ENCODE measurements around the gene SH3YL1.

SH3YL1 gene, protein sequence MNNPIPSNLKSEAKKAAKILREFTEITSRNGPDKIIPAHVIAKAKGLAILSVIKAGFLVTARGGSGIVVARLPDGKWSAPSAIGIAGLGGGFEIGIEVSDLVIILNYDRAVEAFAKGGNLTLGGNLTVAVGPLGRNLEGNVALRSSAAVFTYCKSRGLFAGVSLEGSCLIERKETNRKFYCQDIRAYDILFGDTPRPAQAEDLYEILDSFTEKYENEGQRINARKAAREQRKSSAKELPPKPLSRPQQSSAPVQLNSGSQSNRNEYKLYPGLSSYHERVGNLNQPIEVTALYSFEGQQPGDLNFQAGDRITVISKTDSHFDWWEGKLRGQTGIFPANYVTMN

DNA sequence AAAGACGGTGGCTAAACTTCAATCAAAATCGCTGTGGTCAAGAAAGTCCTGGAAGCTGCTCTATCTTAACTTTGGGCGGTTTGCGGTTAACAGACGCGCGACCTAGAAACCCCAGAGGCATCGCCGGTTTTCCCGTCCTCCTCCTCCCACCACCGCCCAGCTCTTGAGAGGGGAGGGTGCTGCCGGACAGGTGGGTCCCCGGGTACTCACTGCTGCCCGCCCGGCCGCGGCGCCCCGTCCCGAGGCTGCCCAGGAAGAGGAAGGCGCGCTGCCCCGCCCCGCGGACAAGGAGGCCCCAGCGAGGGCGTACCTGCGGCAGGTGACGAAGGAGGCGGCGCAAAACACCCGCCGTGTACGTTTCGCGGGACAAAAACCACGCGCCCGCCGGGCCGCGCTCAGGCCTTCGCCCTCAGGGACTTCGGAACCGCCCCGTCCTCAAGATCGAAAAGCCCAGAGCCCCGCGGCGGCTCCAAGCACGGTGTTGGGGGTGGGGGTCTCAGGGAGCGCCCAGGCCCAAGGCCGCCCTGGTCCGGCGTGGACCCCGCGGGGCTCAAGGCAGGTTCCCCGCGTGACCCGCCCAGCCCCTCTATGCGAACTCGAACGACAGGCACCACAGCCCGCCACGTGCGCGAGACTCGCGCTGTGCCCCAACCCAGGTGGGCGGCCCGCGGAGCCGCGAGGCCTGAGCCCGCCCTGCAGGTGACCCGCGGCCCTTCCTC is at the start of gene SH3YL1:
Gene SH3YL1 (minus strand): TSS at position 259 of the 719 bp plus-strand sequence. CDS start 48 bp downstream, at position 211.
- peak; percentile 61 for DNase-seq

DNA sequence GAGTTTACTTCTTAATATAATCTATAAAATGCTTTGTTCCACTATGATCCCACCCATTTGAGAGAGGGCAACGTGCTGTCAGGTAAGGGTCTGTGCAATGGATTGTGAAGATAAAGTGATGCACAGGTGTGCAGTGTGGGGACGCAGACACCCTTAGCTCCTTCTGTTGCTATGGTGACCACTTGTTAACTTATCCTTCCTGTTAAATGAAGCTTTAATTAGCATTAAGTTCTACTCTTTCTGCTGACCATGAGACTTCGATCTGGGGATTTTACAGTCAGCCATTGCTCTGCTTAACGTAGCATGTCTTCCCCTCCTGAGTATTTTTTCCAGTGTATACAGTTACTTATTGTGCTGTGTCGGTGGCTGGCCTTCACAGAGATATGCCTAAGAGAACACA is 47.2 kb upstream of the SH3YL1 start:
- DNase-seq, result no peak

DNA sequence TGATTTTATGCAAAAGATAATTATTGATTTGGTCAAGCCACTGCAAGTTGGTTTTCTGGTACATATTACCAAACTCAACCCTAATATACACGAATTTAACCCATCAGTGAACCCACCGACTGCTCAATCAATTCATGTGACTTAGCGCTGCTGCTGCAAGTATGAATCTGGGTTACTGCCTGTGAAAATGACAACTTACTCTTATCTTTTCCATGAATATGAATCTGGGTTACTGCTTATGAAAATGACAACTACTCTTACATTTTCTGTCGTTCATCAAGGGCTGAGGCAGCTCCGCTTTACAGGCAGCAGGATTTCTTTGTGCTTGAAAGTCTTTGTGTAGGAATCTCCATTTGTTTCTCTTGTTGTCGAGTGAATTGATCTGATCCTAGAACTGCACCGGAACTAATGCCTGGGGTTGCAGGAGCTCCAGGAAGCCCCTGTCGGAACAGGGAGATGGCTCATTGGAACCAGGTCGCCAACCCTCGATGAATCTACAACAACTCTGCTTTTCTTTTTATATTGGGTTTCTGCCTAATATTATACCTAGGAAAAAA is 46.2 kb upstream of the SH3YL1 start:
- peak; percentile 61 for DNase-seq

DNA sequence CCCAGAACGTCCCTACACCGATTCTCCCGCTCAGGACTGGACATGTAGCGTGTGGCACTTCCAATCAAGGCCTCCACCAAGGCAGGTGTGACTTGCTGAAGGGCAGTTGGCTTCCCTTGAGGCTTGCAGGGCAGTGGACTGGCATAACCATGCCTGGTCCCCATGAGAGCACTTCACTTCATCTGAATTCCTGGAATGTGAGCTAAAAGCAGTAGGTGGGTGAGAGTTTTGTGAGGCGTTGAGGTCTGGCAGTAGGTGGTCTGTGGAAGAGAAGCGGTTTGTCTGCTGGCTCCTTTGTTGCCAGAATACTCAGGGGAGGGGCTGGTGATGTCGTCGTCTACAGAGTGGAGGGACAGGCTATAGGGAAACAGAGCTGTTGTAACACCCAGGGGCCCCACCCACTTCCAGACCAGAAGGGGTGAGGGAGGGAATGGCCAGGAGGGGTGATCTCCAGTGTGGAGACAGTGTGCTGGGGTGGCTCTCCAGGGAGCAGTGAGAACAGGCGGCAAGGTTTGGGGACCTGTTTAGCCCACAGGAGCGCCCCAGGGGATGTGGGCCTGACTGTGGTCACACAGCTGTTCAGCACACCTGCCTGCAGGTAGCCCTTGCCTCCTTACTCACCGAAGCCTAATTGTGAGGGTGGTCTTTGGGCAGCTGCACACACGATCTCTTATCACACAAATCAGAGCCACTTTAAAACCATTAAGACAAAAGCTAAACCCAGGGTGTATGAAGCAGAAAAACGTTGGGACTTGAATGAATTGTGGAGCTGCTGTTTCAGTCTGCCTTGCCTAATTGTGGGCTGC is 45.5 kb upstream of the SH3YL1 start:
- DNase-seq, result peak; percentile 68

DNA sequence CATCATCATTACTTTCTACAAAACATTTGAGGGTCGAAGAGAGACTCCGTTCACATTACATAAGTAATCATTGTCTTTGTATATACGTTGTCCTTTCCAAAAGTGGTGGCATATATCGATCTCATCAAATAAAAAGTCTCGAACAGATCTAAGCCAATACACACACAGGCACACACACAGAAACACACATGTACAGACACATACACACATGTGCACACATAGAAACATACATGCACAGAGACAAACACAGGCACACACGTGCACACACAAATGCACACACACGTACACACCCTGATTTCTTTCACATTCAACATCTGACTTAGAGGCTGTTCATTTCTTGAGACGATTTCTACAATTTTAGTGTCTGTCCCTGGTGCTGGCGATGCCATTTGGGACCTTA is 41.5 kb upstream of the SH3YL1 start:
- DNase-seq, result no peak

DNA sequence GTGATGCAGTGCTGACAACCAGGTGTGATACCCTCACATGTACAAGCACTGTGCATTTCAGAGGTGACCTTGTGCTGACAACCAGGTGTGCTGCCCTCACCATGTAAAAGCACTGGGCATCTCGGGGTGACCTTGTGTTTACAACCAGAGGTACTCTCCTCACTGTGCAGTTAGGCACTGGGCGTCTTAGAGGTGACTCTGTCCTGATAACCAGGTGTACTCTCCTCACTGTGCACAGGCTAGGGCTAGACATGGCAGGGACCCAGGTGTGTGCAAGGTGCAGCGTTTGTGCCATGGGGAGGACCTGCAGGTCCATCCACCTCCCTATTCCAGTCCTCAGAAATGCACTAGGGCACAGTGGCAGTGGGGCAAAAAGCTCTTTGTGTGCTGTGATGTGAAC is 32.5 kb upstream of the SH3YL1 start:
- DNase-seq, result no peak

DNA sequence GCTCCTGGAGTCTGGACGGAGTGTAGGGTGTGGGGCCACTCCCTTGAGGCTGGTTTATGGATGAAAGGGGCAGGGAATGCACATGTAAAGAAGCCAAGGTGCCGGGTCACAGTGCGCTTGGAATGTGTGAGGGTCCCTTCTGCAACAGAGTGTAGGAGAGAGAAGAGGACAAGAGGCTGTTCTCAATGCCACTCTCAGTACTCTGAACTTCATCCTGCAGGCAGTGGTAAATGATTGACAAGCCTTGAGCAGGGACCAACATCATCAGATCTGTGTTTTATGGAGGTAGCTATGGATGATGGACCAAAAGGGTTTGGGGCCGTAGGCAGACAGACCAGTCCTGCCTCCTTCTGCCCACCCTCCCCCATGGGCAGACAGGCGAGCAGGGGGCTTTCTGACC is 31.3 kb upstream of the SH3YL1 start:
- no peak for DNase-seq

DNA sequence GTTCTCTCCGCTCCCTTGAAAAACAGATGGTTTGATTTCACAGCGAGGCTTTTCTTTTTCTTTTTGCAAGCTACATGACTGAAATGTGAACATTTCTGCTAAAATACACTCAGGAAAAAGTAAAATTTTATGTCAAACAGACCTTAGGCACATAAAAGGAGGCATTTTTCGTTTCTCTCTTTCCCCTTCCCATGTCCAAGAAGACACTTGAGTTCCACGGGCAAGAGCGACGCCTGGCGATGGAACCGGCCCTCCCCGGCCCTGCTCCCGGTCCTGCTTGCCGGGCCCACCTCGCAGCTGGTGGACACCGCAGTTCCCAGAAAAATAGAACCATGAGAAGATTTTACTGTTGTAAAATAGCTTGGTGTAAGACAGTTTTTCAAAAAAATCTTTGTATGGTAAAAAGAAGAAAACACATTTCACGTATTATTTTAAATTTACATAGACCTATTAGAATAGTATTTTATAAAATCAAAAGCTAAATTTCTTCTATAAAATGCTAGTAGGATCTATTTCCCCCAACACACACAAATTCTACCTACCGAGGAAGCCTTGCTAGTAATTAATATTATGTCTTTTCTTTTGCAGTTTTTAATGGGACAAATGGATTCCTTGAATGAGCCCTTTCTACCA is 26.4 kb upstream of the SH3YL1 start:
- peak; percentile 82 for DNase-seq

DNA sequence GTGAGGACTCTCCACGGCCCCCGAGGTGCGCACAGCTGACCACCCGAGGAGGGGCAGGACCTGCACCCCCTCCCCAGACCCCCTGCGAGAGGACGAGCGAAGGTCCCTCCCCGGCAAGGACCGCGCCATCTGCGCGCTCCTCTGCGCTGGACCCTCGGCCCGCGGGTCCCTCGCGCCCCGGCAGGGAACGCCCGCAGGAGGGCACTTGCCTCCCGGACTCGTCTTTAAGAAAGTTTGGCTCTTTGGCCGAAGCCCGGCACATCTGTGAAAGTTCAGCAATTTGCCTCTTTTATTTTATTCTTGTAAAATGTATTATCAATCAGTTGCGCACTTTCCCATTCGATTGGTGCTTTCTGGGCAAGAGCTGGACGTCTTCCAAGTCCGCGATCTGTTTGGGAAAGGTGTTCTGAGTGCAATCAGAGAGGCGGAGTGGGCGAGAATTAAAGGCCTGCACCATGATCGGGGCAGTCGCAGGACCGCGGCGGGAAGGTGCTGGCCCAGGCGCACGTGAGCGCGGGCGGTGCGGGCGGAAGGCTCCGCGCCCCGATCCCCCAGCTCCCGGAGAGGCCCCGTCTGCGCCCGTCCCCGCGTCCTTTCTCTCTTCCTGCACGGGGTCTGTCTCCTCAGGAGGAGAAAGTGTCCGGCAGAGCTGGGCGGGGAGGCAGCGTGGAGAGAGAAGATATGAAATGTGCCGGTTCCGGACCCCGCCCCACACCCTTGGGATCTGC is 25.7 kb upstream of the SH3YL1 start:
- DNase-seq, result no peak

DNA sequence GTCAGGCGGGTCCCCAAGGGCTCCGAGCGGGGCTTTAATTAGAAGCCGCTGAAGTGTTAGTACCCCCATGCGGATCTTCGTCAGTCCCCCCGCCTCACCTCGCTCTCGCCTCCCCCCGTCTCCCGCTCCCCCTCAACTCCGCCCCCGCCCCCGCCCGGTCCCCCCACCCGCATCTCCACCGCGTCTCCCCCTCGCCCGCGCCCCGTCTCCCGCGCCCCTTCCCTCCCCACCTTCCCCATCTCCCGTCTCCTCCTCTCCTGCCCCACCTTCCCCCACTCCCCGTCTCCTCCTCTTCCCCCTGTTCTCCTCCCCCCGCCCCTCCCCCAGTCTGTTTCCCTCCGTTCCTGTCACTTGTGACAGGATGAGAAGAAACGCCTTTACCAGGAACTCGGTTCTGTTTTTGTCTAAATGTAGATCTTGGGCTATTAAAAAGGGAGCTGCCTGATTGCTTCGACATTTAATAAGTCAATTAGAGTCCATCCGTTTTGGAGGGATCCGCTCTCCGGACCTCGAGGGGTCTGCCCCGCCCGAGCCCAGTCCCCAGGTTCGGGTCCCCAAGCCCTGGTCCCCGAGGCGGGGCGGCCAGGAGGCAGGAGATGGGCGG is 25.0 kb upstream of the SH3YL1 start:
- DNase-seq, result no peak

DNA sequence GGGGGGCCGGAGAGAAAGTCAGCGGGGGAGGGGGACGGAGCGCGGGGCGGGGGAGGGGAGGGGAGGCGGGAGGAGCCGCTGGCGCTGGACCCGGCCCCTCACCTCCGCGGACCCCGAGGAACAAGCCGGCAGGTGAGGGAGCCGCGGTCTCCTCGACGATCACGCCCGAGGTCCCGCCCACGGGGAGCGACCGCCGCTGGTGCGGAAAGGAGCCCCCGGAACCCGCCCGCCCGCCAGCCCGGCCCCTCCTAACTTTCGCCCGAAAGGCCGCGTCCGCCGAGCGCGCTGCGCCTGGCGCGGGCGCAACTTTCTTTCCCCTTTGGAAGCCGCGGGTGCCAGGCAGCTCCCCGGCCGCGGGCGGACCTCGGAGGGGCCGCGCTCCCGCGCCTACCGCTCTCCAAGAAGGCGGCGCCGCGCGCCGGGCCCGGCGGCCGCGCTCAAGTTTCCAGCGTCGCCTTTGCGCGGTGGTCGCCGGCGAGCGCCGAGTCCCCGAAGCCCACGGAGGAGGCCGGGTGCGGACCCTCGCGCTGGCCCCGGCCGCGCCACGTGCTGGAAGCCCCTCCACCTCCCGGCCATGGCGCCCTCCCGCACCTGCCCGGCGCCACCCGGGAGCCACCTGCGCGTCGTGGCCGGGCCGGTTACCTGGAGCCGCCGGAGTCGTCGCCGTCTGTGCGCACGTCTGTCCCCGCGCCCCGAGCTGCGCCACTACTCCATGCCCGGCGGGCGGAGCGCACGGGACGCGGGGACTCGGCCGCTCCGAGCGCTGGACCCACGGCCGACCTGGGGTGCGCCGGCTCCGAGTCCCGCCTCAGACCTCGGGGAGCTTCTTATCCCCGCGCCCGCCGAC is 24.3 kb upstream of the SH3YL1 start, which contains the start of gene ALKAL2:
Gene ALKAL2 (minus strand): TSS at position 181 of the 847 bp plus-strand sequence. CDS start 256 bp downstream, outside the sequence.
- DNase-seq, result peak; percentile 56

DNA sequence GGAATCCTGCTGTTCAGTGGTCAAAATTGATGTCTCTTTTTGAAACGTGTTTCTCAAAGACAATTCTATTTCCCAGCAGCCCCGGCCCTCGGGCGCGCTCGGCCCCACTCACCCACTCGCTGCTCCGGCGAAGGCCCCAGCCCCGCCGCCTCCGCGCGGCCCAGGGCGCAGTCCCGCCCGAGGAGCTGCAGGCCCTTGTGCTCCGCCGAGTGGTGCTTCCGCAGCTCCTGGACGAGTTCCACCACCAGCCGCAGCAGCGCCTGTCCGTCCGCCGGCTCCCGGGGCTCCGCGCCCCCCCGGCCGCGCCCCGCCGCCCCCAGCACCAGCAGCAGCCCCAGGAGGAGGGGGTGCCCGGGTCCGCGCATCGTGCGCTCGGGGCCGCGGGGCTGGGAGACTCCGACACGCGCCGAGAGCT is 23.6 kb upstream of the SH3YL1 start:
- no peak for DNase-seq

DNA sequence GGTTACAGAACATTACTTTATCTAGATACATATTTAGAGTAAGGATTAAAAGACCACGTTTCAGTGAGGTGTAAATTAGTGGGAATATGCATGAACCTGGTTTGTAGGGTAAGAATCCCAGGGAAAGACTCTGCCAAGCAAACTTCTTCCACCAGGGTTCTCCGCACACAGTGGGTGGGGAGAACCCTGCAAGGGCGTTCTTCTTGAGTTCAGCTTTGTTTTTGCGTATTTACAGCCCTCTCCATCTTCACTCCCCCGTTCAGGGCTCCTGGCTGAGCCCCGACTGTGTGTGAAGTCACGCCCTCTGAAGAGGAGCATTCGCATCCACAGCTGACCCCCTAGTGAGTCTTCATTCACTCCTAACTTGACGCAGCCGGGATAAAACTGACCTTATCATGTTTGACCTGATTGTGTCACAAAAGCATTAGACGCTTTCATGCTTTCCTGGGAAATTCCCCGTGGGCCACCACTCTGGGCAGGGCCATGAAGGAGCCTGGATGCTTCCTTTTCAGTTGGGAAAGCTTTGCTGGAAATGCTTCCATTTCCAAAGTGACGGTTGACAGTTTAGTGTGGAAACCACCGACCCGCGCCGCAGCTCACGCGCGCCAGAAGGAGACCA is 23.1 kb upstream of the SH3YL1 start:
- peak; percentile 76 for DNase-seq

DNA sequence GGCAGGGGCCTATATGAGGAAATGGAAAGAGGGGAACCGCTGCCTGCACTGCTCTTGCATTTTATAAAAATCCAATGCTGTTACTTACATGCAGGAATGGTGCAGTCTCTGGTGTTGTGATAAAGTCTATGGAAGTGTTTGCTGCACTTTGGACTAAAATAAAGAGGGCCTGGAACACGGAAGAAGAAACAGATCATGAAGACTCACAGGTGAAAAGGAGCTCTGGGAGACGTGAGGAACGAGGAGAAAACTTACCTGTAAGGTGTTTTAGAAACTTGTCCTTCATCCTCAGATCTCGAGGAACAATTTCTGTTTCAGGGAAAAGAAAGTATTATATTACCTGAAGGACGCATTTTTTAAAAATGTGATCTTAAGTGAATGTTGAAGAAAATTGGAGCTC is 22.2 kb upstream of the SH3YL1 start:
- DNase-seq, result no peak

DNA sequence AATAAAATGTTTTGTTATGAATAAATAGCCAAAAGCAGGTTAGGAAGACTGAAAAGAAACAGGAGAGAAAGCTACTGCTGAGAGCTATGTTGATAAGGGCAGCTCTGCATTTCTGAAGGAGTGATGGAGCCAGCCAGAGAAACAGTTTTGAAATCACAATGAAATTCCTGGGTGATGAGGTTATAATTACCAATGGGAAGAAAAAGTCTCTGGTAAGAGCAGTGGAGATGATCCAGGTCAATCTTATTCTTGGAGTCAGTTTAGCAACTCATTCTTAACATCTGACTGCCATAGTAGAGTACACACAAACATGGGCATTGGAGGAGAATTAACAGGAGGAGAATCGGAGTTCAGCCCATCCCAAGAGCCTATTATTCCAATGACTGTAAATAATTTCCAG is 21.7 kb upstream of the SH3YL1 start:
- peak; percentile 40 for DNase-seq

DNA sequence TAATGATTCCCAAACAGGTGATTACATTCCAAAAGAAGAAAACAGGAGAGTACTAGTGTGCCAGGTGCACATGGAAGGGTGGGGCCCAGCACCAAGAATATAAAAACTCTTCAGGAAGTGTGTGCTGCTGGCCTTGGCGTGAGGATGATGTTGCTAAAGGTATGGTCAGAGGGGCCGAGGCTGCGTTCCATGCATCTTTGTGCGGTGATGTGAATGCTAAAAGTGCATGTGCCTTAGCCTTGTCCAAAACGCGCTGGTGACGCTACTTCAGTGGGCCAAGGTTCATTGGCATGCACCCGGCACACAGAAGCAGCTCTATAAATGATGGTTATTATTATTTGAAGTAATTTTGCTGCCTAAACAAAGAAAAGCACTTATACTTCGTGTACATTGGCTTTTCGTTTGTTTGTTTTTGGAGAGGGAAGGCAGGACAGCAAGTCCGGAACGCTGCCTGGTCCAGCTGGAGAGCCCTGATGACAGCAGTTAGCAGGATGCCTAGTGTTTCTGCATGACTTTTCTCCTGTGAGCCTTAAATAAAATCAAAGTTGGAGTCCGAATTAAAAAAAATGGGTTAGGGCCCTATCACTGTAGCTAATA is 21.2 kb upstream of the SH3YL1 start:
- no peak for DNase-seq

DNA sequence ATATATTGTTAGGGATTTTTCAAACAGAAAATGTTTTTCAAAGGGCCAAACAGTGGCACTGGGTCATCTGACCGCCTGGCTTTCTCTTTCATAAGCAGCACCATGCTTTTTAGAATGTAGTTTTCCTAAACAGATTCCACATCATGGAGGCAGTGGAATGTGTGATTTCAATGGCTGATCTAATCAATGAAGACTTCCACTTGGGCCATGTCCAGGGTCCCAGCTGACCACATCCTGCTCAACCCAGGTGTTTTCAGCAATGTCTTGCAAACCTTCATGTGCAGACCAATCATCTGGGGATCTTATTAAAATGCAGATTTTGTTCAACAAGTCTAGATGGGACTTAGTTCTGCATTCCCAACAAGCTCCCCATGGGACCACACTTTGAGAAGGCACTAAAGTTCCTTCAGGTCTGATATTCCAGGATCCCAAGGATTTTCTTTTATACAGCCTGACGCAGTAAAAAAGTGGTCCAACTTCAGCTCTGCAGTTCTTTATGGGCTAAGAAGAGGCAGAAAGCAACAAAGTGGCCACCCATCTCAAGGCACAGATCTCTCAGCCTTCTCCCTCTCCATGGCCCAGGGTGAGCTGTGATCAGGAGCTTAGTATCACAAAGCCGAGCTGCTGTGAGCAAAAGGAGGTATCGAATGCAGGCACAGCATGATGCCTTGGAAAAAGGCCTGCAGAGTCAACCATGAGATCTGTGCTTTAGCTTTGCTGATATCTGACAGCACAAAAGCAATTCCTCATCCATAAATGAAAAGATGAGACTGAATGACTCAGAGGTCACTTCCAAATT is 20.4 kb upstream of the SH3YL1 start:
- no peak for DNase-seq

DNA sequence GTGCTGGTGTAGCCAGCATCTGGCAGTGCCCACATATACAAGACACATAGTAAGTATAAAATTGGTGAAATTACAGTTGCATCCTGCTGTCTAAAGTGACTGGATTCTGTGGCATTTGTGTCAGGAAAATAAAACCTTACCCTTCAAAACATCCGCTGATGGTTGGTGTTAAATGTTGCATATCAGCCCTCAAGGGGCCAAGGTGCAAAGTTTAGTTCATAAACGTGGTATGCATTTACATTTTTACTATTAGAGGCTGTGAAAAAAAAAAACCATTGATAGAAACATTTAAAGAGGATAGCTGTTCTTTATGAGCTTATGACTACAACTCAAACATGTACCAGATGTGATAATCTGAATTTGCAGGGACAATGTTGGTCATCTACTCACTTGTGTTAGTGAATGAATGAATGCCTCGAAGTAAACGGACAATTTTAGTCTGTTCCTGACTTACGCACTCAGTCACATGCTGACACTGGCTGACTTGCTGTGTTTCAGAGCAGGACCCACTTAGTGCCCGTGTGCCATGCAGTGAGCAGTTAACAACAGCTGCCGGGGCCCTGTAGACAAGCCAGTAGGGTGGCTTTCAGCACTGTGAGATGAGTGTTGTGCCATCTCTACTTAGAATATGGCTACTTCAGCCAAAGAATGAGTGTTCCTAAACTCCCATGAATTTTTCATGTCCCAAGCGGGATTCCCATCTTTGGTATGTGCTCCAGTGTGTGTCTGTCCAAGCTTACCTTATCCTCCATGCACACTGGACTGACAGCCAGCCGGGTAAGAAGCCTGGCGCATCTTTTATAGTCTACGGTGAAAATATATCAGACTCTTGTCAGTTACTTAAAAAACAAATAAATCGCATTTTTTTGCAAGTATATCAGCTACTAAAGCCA is 18.8 kb upstream of the SH3YL1 start:
- DNase-seq, result no peak
